ENCODE data around the gene GRID1. TPM values are rescaled to one million over a fixed set of nuclear protein-coding genes. Genes with fewer than 3 reads are reported as not detected.
A peak's percentile ranks its signal among the peaks of the same experiment; 100 is the strongest.
"Not testable (repeated sequence)": the region's sequence is repeated elsewhere in the genome, so short reads cannot be mapped to it uniquely, and the experiment has no call there.

GRID1 gene
- total and polyA plus RNA-seq, 2 experiments from 2014 or later, result not detected

DNA sequence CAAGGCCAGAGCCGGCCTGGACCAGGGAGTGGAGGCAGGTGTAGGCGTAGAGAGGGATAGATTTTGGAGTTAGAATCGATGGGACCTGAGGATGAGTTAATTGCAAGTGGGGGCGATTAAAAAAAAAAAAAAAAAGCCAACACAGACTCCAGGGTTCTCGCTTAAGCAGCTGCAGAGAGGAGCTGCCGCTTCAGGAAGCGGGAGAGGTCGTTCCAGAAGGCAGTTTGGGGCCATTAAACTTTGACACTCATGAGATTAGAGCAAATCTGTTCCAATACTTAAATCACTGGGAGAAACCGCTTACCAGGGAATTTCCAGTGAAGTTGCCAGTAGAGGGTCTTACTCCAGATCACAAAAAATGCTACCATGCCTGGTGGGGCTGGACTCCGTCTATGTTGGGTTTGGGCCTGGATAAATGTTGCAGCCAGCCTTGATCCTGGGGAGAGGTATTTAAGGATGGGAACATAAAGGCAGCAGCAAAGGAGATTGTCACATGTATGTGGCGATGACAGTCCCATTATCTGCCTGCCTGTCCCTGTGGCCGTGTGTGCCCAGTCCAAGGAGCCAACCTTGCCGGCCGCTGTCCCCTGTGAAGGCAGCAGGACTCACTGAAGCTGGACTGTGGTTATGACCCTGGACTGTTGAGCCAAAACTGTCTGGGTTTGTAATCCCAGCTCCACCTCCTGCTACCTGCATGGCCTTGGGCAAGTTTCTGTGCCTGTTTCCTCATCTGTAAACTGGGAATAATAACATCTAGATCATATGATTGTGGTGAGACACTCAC, 23.9 kb upstream of the GRID1 start:
- Histone ChIP-seq H3K27me3 (replicated peaks; ENCODE audit: insufficient read depth) (peaks cover 51% of the 10 kb centered on the region), H3K9me3 (ENCODE audit: low read depth) (no peaks in the 10 kb centered on the region), H3K36me3 (ENCODE audit: low read depth) (no peaks in the 10 kb centered on the region), H3K4me1 (ENCODE audit: insufficient read depth) (no peaks in the 10 kb centered on the region), H3K79me2 (ENCODE audit: insufficient read depth) (no peaks in the 10 kb centered on the region), H3K4me2 (ENCODE audit: unreplicated experiment) (no peak overlapping the region), H3F3A (ENCODE audit: insufficient read depth) (no peaks in the 10 kb centered on the region), H3K9ac (no peak overlapping the region), H3K27ac (no peak overlapping the region), H2AFZ (no peak overlapping the region), H3K9me2 (ENCODE audit: insufficient read depth) (no peaks in the 10 kb centered on the region), H3K4me3 (no peak overlapping the region), H4K20me1 (ENCODE audit: insufficient read depth) (no peaks in the 10 kb centered on the region)
- no peak for TF ChIP-seq EZH2 (IDR thresholded peaks at IDR 0.05; ENCODE audit: insufficient read depth, poor library complexity, severe bottlenecking)
- TF ChIP-seq EZH2phosphoT487 (IDR thresholded peaks at IDR 0.05; ENCODE audit: insufficient read depth, low read depth), result no peak
- WGBS, 2 experiments (ENCODE audit: low coverage in 1 of 2, low lambda C conversion rate in 2 of 2, missing lambda C conversion rate in 2 of 2), result 77 to 79% methylated on average over 14 of the region's 14 CpGs
- in situ Hi-C loops (cut with MboI), result loop anchor here (10.0 kb wide), 1 partner anchor 194 kb away; no protein-coding TSS in a partner anchor
- no peak for DNase-seq

DNA sequence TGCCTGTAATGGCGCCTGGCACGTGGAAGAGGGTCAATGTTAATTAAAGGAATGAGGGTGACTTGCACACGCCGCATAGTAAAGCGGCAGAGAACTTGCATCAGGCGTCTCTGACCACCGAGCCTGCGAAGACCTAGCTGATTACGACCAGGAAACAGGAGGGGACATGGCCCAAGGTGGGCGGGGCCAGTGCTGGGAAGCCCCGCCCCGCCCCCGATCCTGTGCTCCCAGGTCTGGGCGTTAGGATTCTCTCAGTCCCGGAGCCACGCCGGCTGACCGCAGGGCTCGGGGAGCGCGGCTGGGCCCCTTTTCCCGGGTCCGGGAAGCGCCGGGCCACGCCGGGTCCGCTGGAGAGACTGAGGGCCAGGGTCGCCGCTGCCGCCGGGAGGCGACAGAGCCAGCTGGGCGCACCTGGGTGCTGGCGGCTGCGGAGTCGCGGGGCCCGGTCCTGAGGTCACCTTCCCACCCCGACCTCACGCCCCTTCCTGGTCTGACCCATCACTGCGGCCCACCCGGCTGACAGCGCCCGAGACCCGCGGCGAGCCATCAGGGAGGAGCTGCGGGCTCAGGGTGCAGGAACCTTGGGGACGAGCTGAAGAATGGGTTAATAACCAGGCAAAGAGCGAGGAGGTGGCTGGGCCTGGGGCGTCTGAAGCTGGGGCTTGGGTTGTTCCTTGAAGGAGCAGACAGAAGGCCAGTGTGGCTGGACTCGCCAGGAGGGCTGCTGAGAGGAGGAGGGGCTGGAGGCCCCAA, 23.0 kb upstream of the GRID1 start:
- DNase-seq, result peak; percentile 38
- WGBS, 2 experiments (ENCODE audit: low coverage in 1 of 2, low lambda C conversion rate in 2 of 2, missing lambda C conversion rate in 2 of 2), result 15 to 19% methylated on average over 31 to 46 of the region's 53 CpGs
- Histone ChIP-seq H3K79me2 (ENCODE audit: insufficient read depth) (no peaks in the 10 kb centered on the region), H4K20me1 (ENCODE audit: insufficient read depth) (no peaks in the 10 kb centered on the region), H2AFZ (no peak overlapping the region), H3K27me3 (replicated peaks; ENCODE audit: insufficient read depth) (peaks cover 59% of the 10 kb centered on the region), H3K9me2 (ENCODE audit: insufficient read depth) (no peaks in the 10 kb centered on the region), H3K9me3 (ENCODE audit: low read depth) (no peaks in the 10 kb centered on the region), H3F3A (ENCODE audit: insufficient read depth) (no peaks in the 10 kb centered on the region), H3K4me1 (ENCODE audit: insufficient read depth) (no peaks in the 10 kb centered on the region), H3K36me3 (ENCODE audit: low read depth) (no peaks in the 10 kb centered on the region), H3K27ac (no peak overlapping the region), H3K4me2 (ENCODE audit: unreplicated experiment) (no peak overlapping the region), H3K9ac (no peak overlapping the region), H3K4me3 (peak overlapping the region; percentile 3; the same call in 1 of the 2 replicates)
- in situ Hi-C loops (cut with MboI), result loop anchor here (10.0 kb wide), 1 partner anchor 195 kb away; no protein-coding TSS in a partner anchor
- TF ChIP-seq EZH2phosphoT487 (IDR thresholded peaks at IDR 0.05; ENCODE audit: insufficient read depth, low read depth) (no peak), EZH2 (IDR thresholded peaks at IDR 0.05; ENCODE audit: insufficient read depth, poor library complexity, severe bottlenecking) (no peak)

DNA sequence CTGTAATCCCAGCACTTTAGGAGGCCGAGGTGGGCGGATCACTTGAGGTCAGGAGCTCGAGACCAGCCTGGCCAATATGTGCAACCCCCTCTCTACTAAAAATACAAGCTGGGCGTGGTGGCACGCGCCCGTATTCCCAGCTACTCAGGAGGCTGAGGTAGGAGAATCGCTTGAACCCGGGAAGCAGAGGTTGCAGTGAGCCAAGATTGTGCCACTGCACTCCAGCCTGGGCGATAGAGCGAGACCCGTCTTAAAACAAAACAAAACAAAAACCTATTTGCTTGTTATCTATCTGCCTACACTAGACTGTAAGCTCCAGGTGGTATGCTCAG, 22.5 kb upstream of the GRID1 start:
- H3K79me2 ChIP-seq (ENCODE audit: insufficient read depth); H3K4me1 ChIP-seq (ENCODE audit: insufficient read depth); DNase-seq; H4K20me1 ChIP-seq (ENCODE audit: insufficient read depth); H3K9me2 ChIP-seq (ENCODE audit: insufficient read depth); H3K27ac ChIP-seq; H3F3A ChIP-seq (ENCODE audit: insufficient read depth); H3K9me3 ChIP-seq (ENCODE audit: low read depth); H2AFZ ChIP-seq; H3K4me2 ChIP-seq (ENCODE audit: unreplicated experiment); H3K9ac ChIP-seq; in situ Hi-C loops (cut with MboI); H3K36me3 ChIP-seq (ENCODE audit: low read depth): not testable (repeated sequence)
- peaks cover 61% of the 10 kb centered on the region for H3K27me3 ChIP-seq (replicated peaks; ENCODE audit: insufficient read depth)
- peak overlapping the region; percentile 3; the same call in 1 of the 2 replicates for H3K4me3 ChIP-seq
- 52 to 56% methylated on average over 12 of the region's 12 CpGs for WGBS, 2 experiments (ENCODE audit: low coverage in 1 of 2, low lambda C conversion rate in 2 of 2, missing lambda C conversion rate in 2 of 2)

DNA sequence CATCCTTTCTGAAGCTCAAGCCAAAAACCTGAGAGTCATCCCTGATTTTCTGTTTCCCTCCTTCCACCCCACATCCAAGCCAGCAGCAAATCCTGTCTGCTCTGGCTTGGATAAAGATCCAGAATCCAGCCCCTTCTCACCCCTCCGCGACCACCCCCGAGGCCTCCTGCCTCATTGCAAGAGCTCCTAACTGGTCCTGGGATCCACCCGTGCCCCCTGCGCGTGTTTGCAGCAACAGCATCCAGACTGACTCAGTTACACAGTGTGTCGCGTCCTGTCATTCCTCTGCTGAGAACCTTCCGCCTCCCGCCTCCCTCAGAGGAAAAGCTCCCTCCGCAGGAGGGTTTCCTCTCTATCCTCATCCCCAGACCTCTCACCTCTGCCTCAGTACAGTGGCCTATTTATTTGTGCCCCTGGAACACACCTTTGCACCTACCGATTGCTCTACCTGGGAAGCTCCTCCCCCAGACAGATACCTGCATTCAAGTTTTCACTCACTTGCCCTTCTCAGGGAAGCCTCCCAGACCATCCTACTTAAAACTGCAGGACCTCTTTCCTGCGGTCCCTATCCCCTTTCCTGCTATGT, 21.6 kb upstream of the GRID1 start:
- Histone ChIP-seq H3K9me3 (ENCODE audit: low read depth) (no peaks in the 10 kb centered on the region), H3K9me2 (ENCODE audit: insufficient read depth) (no peaks in the 10 kb centered on the region), H3F3A (ENCODE audit: insufficient read depth) (no peaks in the 10 kb centered on the region), H3K79me2 (ENCODE audit: insufficient read depth) (no peaks in the 10 kb centered on the region), H3K9ac (no peak overlapping the region), H2AFZ (no peak overlapping the region), H3K4me2 (ENCODE audit: unreplicated experiment) (no peak overlapping the region), H3K36me3 (ENCODE audit: low read depth) (no peaks in the 10 kb centered on the region), H3K27ac (no peak overlapping the region), H3K4me3 (no peak overlapping the region), H3K4me1 (ENCODE audit: insufficient read depth) (no peaks in the 10 kb centered on the region), H3K27me3 (replicated peaks; ENCODE audit: insufficient read depth) (peaks cover 61% of the 10 kb centered on the region), H4K20me1 (ENCODE audit: insufficient read depth) (no peaks in the 10 kb centered on the region)
- 20 to 25% methylated on average over 13 of the region's 13 CpGs for WGBS, 2 experiments (ENCODE audit: low coverage in 1 of 2, low lambda C conversion rate in 2 of 2, missing lambda C conversion rate in 2 of 2)
- no peak for TF ChIP-seq EZH2phosphoT487 (IDR thresholded peaks at IDR 0.05; ENCODE audit: insufficient read depth, low read depth)
- TF ChIP-seq EZH2 (IDR thresholded peaks at IDR 0.05; ENCODE audit: insufficient read depth, poor library complexity, severe bottlenecking), result no peak
- in situ Hi-C loops (cut with MboI), result no loop called here
- DNase-seq, result no peak
